Stimulated activated CD8-positive, alpha-beta memory T cell treated with anti-CD3 and anti-CD28 coated beads, Interleukin-12 subunit alpha, Interleukin-12 subunit beta, amount 100 ng/mL, for 4 hours (primary cell): ENCODE data around the gene DDX27.
A peak's percentile ranks its signal among the peaks of the same experiment; 100 is the strongest.
"Not testable (repeated sequence)": the region's sequence is repeated elsewhere in the genome, so short reads cannot be mapped to it uniquely, and the experiment has no call there.

Experiments used
- DNase-seq: peaks from one replicate; pipeline ENCODE4 v3.0.0-alpha.2; 2020; ENCODE audit warnings: low read depth

DDX27 gene

DNA sequence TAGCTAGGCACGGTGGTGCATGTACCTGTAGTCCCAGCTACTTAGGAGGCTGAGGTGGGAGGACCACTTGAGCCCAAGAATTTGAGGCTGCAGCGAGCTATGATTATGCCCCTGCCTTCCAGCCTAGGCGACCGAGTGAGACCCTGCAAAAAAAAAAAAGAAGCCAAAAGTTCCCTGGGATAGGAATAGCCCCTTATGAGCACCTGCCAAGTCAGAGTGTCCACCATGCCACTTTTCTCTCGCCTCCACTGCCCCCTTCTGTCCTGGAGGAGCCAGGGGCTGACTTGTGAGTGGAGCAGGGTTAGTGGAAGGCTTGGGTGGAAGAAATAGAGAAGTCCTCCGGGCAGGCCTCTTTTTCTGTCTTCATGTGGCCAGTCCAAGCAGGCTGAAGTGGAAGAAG lies 12.1 kb upstream of the DDX27 start:
- DNase-seq = no peak

DNA sequence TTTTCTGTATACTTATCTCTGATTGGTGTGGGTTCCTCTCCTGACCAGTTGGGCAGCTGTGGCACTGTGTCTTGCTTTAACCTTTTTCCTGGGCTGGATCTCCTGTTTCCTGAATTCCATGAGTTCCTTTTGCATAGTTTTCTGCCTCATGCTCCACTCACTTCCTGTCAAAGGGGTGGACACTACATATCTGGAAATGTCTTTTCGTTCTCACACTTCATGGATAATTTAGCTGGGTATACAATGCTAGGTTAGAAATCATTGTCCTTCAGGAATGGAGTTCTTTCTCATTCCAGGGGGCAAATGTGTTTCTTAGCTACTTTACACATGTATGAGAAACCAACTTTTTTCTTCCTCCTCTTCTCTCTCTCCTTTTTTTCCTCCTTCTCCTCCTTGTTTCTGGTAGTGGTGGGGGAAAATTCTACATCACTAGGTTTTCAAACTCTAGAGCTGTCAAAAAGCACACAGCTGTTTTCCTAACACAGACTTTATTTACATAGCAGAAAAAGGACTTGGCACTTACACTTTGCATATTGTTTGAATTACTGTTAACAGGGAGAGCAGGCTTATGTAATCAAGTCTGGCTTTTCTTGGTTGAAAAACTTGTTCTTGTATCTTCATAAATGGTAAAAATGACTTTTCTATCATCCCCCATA lies 9.0 kb upstream of the DDX27 start:
- DNase-seq = no peak

DNA sequence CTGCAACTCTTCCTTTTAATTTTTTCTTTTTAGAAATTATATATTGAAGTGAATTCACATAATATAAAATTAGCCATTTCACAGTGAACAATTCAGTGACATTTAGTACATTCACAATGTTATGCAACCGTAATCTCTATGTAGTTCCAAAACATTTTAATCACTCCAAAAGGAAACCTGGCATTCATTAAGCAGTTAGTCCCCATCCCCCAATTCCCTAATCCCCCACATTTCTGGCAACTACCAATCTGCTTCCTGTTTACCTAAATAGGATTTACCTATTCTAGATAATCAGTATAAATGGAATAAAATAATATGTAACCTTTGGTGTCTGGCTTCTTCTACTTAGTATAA lies 8.5 kb upstream of the DDX27 start:
- no peak for DNase-seq

DNA sequence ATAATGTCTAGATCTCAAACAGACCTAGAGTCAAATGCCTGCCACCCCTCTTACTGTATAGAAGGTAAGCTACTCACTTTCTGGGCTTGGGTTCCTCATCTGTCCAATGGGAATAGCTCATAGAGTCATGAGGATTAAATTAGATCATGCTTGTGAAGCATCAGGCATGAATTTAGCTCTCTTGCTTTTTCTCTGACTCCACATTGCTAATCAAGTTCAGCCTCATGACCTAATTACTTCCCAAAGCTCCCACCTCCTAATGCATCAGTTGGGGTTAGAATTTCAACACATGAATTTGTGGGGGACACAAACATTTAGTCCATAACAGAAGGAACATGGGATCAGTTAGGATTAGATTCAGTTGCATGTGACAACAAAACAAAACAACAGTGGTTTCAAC lies 4.6 kb upstream of the DDX27 start:
- no peak for DNase-seq

DNA sequence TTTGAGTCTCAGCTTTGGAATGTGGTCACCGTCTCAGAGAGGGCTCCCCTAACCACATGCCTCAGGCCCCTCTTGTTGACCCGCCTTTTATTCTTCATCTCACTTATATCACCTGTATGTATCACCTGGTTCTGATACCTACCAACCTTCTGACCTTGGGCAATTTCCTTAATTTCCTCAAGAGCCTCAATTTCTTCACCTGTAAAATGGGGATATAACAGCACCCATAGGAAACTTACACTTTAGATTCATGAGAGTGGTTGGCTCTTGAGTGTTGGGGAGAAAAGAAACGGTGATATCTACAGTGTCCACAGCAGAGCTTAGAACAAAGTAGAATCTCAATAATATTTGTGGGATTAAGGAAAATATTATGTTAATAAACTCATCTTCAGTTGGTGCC lies 4.0 kb upstream of the DDX27 start:
- no peak for DNase-seq

DNA sequence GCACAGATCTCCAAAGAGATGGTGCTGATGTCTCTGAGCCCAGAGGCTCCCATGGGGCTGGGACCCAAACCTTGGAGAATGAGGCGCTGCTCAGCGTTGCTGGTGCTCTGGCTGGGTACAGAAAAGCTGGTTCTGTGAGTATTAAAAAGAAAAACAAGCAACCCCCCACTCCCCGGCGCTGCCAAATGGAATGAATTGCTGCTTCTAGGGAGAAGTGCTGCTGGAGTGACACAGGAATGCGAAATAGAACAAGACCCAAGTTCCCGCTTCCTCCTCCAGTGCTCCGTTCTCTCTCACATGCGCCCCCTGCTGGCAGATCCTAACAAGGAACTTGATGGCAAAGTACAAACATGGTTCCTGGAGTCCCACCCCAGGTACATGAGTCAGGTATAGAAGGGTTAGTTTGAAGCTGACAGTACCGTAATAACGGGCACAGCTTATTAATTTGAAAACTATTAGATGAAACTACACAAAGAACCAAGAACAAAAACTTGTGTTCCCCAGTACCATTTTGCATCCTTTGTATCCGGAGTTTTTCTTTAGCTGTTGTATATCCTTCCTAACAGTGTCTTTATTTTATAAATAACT lies 2.1 kb upstream of the DDX27 start:
- DNase-seq = peak; percentile 78

DNA sequence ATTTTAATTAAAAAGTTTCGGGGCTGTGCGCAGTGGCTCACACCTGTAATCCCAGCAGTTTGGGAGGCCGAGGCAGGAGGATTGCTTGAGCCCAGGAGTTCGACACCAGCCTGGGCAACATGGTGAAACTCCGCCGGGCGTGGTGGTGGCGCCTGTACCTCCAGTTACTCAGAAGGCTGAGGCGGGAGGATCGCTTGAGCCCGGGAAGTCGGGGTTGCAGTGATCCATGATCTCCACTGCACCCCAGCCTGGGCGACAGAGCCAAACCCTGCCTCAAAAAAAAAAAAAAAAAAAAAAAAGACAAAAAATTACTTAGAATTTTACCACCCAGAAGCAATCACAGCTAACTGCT lies 501 bp upstream of the DDX27 start:
- DNase-seq = not testable (repeated sequence)

DNA sequence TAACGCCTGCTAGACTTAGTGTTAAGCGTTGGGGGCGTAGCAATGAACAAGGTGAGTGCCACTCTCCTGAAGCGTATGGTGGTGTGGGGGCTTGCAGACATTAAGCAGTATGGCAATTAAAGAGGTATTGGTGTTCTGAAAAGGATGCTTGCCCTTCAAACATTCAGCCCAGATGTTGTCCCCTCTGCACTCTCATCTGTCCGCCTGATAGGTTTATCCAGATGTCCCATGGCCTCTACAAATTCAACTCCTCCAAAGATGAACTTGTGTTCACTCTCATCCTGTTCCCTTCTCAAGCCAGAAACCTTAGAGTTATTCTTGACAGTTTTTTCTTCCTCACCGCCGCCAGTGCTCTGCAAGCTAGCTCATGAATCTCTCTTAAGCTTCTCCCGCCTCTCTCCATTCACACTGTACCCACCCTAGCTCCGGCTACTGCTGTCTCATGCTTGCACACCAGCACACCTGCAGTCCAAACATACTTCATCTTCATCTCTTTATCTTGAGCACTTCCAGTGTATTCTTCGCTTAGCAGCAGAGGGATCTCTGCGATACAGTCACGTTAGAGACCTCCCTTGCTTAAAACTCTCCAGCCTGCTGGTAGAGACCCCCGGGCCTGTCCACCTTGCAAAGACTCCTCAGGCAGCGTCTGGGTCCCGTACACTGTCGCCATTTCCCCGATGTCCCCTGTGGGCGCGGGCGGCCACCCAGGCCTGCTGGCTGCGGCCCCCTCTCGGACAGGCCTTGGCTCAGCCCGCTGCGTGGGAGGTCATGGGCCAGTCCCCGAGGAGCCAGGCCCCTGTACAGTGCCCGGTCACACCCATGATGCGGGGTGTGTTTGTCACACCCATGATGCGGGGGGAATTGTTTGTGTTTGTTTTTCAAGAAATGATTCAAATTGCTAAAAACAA lies 962 bp downstream of the DDX27 start:
- no peak for DNase-seq

DNA sequence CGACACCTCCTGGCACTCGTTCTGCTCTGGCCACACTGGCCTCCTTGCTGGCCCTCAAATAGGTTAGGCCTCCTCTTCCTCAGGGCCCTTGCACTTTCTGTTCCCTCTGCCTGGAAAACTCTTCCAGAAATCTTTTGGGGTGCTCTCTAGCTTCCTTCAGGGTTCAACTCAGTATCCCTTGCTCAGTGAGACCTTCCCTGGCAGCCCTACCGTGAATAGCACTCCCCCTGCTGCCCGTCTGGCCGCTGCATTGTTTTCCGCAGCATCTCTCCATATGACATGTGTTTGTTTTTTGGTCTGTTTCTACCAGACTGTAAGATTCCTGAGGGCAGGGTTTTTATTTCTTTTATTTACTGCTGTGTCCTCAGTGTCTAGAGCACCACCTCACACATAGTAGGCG lies 6.7 kb downstream of the DDX27 start:
- no peak for DNase-seq

DNA sequence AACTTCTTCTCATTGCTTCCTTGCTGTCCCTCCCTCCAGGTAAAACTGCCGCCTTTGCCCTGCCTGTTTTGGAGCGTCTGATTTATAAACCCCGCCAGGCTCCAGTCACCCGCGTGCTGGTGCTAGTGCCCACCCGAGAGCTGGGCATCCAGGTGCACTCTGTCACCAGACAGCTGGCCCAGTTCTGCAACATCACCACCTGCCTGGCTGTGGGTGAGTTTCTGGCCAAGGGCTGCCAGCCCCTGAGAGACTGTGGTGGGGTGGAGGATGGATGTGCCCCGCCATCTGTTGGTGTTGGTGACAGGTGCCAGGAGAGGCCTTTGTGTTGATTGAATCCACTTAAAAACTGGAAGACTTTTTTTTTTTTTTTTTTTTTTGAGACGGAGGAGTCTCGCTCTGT lies 9.5 kb downstream of the DDX27 start:
- no peak for DNase-seq

DNA sequence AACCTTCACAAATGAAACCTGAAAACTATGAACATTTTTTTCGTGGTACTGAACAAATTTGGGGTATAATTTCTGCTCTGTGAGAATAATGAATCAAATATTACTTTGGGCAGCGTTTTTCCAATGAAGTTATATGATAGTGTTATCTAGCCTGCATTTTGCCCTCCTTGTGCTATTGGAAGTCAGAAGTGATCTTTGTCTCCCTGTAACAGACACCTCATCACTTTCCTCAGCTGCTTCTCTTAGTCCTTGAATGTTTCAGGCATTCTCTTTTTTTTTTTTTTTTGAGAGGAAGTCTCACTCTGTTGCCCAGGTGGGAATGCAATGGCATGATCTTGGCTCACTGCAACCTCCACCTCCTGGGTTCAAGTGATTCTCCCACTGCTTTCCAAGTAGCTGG lies 10.2 kb downstream of the DDX27 start:
- DNase-seq = no peak

DNA sequence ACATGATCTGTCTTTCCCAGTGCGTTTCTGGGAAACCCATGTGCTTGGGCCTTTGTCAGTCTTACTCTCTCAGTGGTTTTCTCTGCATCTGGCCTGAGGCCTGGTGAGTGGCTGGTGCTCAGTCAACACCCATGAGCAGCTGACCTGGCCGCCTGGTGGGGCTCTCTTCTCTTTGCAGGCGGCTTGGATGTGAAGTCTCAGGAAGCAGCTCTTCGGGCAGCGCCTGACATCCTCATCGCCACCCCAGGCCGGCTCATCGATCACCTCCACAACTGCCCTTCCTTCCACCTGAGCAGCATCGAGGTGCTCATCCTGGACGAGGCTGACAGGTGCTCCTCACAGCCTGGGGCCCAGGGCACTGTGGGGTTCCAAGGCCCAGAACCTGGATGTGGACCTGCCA lies 10.8 kb downstream of the DDX27 start:
- no peak for DNase-seq

DNA sequence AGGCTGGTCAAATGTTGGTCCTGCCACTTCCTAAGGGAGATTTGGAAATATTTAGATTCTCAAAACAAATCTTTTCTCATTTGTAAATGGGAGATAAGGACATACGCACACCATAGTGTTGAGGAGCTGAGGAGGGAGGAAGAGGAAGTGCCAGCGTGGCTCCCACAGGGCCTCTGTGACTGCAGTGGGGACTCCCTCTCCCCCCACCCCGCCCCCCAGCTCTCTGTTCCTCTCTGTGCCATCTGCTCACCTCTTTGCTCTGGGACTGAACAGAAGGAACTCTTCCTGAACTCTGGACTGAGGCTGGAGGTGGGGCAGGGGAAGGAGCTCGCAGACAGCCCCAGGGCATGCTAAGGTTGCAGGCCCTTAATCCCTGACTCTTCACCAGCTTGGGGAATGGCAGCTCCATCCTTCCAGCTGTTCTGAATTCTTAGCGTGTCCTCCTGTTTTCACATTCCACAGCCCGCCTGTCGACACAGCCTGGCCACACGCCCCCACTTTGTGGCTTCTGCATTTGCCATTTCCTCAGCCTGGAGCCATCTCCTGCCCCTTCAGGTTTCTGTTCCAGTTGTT lies 11.4 kb downstream of the DDX27 start:
- DNase-seq = no peak

DNA sequence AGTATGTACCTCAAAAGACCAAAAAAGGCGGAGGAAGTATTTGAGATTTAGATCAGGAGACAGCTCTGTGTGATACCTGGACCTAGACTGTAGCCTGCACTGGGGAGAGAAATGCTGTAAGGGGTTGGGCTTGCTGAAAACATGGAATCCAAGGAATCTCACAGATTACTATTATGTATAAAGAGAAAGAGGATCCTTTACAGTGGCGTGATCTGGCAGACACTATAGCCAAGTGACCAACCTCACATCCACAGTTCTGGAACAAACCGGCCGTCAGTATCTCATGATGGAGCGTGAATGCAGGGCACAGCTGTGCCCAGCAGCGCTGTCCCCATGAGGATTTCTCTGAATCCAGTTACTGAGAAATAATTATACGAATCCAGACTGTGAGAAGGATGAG lies 12.3 kb downstream of the DDX27 start:
- DNase-seq = no peak

DNA sequence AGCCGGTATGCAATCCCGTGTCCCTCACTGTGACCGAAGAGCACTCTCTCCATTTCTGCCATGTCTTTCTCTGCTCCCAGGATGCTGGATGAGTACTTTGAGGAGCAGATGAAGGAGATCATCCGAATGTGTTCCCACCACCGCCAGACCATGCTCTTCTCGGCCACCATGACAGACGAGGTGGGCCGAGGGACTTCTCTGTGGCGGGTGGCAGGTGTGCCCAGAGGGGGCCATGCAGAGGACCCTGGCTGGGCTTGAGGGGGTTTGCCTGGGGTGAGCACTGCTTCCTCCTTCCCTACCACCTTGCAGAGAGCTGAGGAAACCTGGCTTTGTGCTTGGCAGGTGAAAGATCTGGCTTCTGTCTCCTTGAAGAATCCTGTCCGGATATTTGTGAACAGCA lies 14.0 kb downstream of the DDX27 start:
- DNase-seq = no peak

DNA sequence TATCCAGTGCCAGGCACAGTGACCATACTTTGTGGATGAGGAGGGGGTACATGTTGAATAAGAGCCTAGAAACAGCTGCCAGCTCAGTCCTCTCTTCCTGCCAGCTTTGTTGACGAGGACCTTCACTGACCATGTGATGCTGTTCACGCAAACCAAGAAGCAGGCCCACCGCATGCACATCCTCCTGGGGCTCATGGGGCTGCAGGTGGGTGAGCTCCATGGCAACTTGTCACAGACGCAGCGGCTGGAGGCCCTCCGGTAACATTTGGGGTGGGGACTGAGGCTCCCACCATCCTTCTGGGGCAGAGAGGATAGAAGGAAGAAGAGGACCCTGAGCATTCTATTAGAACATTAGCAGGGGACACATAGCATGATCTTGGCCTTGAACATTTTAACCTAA lies 15.6 kb downstream of the DDX27 start:
- no peak for DNase-seq

DNA sequence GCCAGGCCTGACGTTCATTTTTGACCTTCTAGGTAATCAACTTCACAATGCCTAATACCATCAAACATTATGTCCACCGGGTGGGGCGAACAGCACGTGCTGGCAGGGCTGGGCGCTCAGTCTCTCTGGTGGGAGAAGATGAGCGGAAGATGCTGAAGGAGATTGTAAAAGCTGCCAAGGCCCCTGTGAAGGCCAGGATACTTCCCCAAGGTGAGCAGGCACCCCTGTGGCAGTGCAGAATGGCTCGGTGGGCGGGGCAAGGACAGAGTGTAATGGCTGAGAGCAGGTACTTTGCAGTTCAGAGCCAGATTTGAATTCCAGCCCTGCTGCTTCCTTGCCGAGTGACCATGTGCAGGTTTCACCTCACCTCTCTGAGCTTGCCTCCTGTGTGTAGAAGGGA lies 17.1 kb downstream of the DDX27 start:
- DNase-seq = no peak

DNA sequence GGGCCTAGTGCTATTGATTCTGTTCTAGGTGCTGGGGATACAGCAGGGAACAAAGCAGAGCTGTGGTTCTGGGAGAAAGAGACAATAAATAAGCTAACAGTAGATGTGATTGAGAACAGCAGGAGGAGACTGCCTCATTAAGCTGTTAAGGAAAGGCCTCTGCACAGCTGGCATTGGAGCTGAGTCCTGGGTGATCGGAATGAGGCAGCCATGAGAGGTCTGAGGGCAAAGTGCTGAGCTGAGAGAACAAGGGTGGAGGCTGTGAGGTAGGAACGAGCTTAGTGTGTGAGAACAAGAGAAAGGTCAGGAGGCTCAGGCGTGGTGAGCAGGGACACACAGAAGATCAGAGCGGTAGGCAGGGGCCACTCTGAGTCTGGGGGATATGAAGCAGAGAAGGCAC lies 18.3 kb downstream of the DDX27 start:
- no peak for DNase-seq

DNA sequence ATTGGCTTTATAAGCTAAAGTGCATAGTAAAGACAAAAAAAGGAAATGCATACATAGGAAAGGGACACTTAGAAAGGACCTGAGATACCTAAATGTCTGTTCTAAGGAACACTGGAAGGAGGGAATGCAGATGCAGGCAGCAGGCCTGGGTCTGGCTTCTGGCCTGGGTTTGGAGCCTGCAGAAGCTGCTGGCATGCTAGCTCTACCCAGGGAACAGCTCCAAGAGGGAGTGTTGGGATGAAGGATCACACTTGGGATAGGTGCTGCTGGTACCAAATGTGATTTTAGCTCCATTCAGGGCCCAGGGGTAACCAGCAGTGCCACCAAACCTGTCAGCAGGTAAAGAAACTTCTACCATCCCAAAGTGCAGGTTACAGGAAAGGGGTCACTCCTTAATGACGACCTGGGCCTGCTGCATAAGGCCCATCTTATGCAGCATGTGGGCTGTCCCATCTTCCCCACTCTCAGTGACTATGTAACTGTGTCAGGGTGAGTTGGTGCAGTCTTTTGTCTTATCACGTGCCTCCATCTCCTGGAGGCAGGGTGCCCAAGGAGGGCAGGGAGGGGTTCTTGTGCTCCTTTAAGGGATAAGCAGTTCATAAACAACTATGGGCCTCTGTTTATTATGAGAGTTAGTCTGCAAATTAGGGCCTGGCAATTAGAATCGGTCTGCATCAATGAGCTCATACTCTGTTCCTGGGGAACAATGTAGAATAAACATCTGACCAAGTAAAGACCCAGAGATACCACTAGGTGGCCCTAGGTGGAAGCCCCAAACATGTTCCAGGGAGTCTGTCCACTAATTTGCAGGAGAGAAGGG lies 26.9 kb downstream of the DDX27 start:
- no peak for DNase-seq

DNA sequence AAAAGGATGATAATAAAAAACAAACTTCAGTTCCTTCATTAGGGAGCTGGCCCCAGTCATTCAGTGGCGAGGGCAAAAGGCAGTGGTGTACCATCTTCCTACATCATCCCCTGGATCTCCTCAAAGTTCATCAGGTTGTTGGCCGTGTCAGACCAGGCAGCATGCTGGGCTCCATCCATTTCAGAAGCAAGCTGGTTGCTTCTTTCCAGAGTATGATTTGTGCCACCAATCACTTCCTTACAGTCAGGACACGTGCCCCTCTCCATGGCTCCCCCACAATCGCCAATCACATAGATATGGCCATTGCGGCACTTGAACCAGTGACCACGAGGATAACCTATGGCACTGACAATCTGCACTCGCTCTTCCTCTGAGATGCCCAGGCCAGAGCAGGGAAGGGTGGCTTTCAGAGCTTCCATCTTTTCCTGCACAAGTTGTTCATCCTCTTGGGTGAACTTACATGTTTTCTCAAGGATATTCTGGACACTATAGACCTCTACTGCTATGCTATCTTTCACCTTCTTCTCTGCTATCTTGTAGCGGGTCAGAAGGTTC lies 28.0 kb downstream of the DDX27 start:
- no peak for DNase-seq

DNA sequence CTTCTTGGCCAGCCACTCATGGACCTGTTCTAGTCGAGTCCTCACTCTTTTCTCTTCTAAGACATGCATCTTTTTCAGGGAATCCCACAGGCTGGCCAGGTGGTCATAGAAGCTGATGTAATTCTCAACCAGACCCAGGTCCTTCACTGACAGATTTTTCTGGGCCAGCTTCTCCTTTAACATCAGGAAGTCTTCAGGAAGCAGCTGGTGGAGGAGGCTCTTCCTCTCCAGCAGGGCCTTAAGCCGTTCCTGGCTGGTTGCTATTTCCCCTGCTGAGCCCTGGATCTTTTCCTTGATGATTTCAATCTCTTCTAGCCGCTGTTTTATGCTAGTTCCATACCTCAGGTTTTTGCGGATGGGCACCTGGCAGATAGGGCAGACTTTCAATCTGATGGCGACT lies 28.6 kb downstream of the DDX27 start:
- DNase-seq = no peak

DNA sequence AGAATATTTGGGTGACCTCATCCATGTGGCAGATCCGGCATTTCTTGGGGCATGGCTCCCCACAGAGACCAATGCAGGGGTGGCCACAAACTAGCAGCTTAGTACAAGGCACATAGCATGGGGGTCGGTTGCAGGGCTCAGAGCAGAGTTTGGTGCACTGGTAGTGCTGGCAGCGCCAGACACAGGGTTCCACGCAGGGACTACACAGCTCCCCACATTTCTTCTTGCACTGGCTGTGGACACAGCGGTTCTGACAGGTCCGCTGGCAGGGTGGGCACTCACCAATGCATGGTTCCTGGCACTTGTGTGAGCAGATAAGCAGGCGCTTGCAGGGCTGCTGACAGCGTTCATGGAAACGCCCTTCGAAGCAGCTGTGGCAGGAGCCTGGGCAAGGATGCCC lies 29.1 kb downstream of the DDX27 start:
- DNase-seq = no peak
